ENCODE measurements around the gene CLASRP. TPM values are rescaled to one million over a fixed set of nuclear protein-coding genes. Genes with fewer than 3 reads are reported as not detected.
A peak's percentile ranks its signal among the peaks of the same experiment; 100 is the strongest.
"Not testable (repeated sequence)": the region's sequence is repeated elsewhere in the genome, so short reads cannot be mapped to it uniquely, and the experiment has no call there.

The CLASRP gene
- total and polyA plus RNA-seq, 11 donors, result 25.8 to 68.2 (median 32.4) TPM

GRCh38 chr19:44992336-44993163 is 46.3 kb upstream of the CLASRP start:
- DNase-seq (no peak), ATAC-seq (no peak)
- H3K27ac ChIP-seq, result no peak overlapping the region
- no peak overlapping the region for H3K4me3 ChIP-seq
- no peaks in the 10 kb centered on the region for H3K9me3 ChIP-seq
- TF ChIP-seq CTCF (IDR thresholded peaks at IDR 0.05), result no peak
- no peak for TF ChIP-seq POLR2A (IDR thresholded peaks at IDR 0.05)
- no peaks in the 10 kb centered on the region for H3K27me3 ChIP-seq
- intact Hi-C loops (cut with DNase I), result no loop called here
- WGBS, 4 donors, result 90 to 93% (median 92%) methylated on average over 37 to 44 of the region's 44 CpGs
- no peaks in the 10 kb centered on the region for H3K4me1 ChIP-seq
- H3K36me3 ChIP-seq, result peaks cover 0 to 64% (median 53%) of the 10 kb centered on the region in 9 donors

- H3K27me3 ChIP-seq, result no peaks in the 10 kb centered on the region
- no peaks in the 10 kb centered on the region for H3K4me1 ChIP-seq
- ATAC-seq (no peak), DNase-seq (no peak)
- intact Hi-C loops (cut with DNase I), result no loop called here
- TF ChIP-seq CTCF (IDR thresholded peaks at IDR 0.05), result no peak
- TF ChIP-seq POLR2A (IDR thresholded peaks at IDR 0.05), result no peak
- no peaks in the 10 kb centered on the region for H3K9me3 ChIP-seq
- peaks cover 0 to 54% (median 44%) of the 10 kb centered on the region in 9 donors for H3K36me3 ChIP-seq
- WGBS, 4 donors, result 89 to 93% (median 92%) methylated on average over 5 to 6 of the region's 6 CpGs
- H3K4me3 ChIP-seq, result no peak overlapping the region
- H3K27ac ChIP-seq, result no peak overlapping the region
Measured at GRCh38 chr19:44993526-44993925, 45.3 kb upstream of the CLASRP start.

GRCh38 chr19:44993926-44994537 is 44.8 kb upstream of the CLASRP start:
- Histone ChIP-seq H3K4me1 (no peaks in the 10 kb centered on the region), H3K27me3 (no peaks in the 10 kb centered on the region), H3K36me3 (peaks cover 0 to 49% (median 39%) of the 10 kb centered on the region in 9 donors), H3K4me3 (no peak overlapping the region), H3K9me3 (no peaks in the 10 kb centered on the region), H3K27ac (no peak overlapping the region)
- TF ChIP-seq POLR2A (IDR thresholded peaks at IDR 0.05) (no peak), CTCF (IDR thresholded peaks at IDR 0.05) (no peak)
- DNase-seq, result no peak
- WGBS, 4 donors, result 89 to 96% (median 92%) methylated on average over 8 to 12 of the region's 12 CpGs
- ATAC-seq, result no peak
- intact Hi-C loops (cut with DNase I), result no loop called here

- H3K9me3 ChIP-seq, result no peaks in the 10 kb centered on the region
- H3K27ac ChIP-seq, result no peak overlapping the region
- TF ChIP-seq CTCF (IDR thresholded peaks at IDR 0.05), result no peak
- TF ChIP-seq POLR2A (IDR thresholded peaks at IDR 0.05), result no peak
- H3K4me3 ChIP-seq, result no peak overlapping the region
- DNase-seq, result no peak
- peaks cover 0 to 14% (median 10%) of the 10 kb centered on the region in 12 donors for H3K4me1 ChIP-seq
- no peak for ATAC-seq
- no peaks in the 10 kb centered on the region for H3K27me3 ChIP-seq
- 88 to 92% (median 88%) methylated on average over 4 of the region's 4 CpGs for WGBS, 4 donors
- intact Hi-C loops (cut with DNase I), result loop anchor here in 2 of 10 donors (5.0 kb wide), 1 partner anchor 41 kb away; the partner anchor contains the start of gene CLPTM1 (in 2 of the 2)
- H3K36me3 ChIP-seq, result peaks cover 0 to 10% (median 1%) of the 10 kb centered on the region in 9 donors
Measured at GRCh38 chr19:44998025-44998424, 40.8 kb upstream of the CLASRP start.

GRCh38 chr19:44999131-44999925 is 39.5 kb upstream of the CLASRP start:
- Histone ChIP-seq H3K4me1 (peaks cover 0 to 14% (median 10%) of the 10 kb centered on the region in 12 donors), H3K36me3 (peaks cover 0 to 14% (median 0%) of the 10 kb centered on the region in 9 donors)
- H3K4me3 ChIP-seq, H3K27me3 ChIP-seq, DNase-seq, H3K9me3 ChIP-seq, H3K27ac ChIP-seq, ATAC-seq: not testable (repeated sequence)
- 67 to 81% (median 76%) methylated on average over 12 of the region's 12 CpGs for WGBS, 4 donors
- intact Hi-C loops (cut with DNase I), result loop anchor here in 2 of 10 donors (5.0 kb wide), 1 partner anchor 42 kb away; the partner anchor contains the start of gene CLPTM1 (in 2 of the 2)

GRCh38 chr19:45000665-45001064 is 38.2 kb upstream of the CLASRP start:
- not testable (repeated sequence) for DNase-seq, H3K27me3 ChIP-seq, H3K9me3 ChIP-seq, ATAC-seq
- WGBS, 4 donors, result 73 to 78% (median 75%) methylated on average over 18 to 19 of the region's 19 CpGs
- H3K4me1 ChIP-seq, result peaks cover 0 to 14% (median 10%) of the 10 kb centered on the region in 12 donors
- H3K27ac ChIP-seq, result peak overlapping the region in 11 of 12 donors; percentile 10 to 100 (median 69)
- intact Hi-C loops (cut with DNase I), result loop anchor here in 2 of 10 donors (2.0 to 5.0 kb wide), 3 partner anchors 43 to 92 kb away; partner anchors contain the start of genes CLPTM1 (in 2 of the 2) and PPP1R37 (in 1 of the 2)
- H3K4me3 ChIP-seq, result peak overlapping the region in 8 of 12 donors; percentile 37 to 95 (median 88)
- H3K36me3 ChIP-seq, result peaks cover 0 to 27% (median 0%) of the 10 kb centered on the region in 9 donors

All from heart left ventricle (tissue), 16 donors.